PFSK-1 (cell line): Measurements from ENCODE around the gene MAP4K5.

ENCODE experiments used
- POLR2AphosphoS5 ChIP-seq: IDR thresholded peaks from 2 replicates; pipeline ENCODE4 v1.6.1; 2012; ENCODE audit warnings: low read depth, mild to moderate bottlenecking, control low read depth, low read length, moderate library complexity
- SIN3A ChIP-seq: IDR thresholded peaks from 2 replicates; pipeline ENCODE4 v1.6.1; 2012; ENCODE audit warnings: mild to moderate bottlenecking, low read length, moderate library complexity, borderline replicate concordance; ENCODE audit not compliant: insufficient read depth
- TAF1 ChIP-seq: IDR thresholded peaks from 2 replicates; pipeline ENCODE4 v1.6.1; 2012; ENCODE audit warnings: low read length, control low read depth, borderline replicate concordance; ENCODE audit not compliant: insufficient read depth
- TF ChIP-seq, protein P1 (sequence below), 2 experiments: IDR thresholded peaks; 2 replicates each; pipeline versions ENCODE4 v1.6.1 to v1.8.0; 2011 to 2012; ENCODE audit warnings: low read depth in 2 of 2, low read length in 2 of 2, control low read depth in 1 of 2, inconsistent platforms in 1 of 2, mild to moderate bottlenecking in 1 of 2, moderate library complexity in 1 of 2; ENCODE audit not compliant: insufficient read depth in 1 of 2

DNA sequence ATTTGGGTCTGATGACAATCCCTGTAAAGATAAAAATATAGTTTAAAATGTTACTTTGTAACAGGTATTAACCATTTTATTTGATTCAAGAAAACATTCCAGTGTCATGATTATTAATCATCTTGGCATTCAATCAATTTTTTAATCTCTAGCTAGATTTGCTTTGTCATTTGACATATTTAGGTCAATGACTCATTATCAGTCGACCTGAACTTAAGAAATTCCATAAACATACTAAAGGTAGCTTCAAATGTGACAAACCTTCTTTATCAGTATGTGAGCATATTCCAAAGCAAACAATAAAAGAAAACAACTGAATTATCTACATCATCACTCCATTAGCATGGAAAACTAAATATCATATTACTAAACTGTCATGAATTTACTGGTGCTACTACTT is 84.9 kb downstream of the MAP4K5 start:
- TF ChIP-seq, protein P1, sequence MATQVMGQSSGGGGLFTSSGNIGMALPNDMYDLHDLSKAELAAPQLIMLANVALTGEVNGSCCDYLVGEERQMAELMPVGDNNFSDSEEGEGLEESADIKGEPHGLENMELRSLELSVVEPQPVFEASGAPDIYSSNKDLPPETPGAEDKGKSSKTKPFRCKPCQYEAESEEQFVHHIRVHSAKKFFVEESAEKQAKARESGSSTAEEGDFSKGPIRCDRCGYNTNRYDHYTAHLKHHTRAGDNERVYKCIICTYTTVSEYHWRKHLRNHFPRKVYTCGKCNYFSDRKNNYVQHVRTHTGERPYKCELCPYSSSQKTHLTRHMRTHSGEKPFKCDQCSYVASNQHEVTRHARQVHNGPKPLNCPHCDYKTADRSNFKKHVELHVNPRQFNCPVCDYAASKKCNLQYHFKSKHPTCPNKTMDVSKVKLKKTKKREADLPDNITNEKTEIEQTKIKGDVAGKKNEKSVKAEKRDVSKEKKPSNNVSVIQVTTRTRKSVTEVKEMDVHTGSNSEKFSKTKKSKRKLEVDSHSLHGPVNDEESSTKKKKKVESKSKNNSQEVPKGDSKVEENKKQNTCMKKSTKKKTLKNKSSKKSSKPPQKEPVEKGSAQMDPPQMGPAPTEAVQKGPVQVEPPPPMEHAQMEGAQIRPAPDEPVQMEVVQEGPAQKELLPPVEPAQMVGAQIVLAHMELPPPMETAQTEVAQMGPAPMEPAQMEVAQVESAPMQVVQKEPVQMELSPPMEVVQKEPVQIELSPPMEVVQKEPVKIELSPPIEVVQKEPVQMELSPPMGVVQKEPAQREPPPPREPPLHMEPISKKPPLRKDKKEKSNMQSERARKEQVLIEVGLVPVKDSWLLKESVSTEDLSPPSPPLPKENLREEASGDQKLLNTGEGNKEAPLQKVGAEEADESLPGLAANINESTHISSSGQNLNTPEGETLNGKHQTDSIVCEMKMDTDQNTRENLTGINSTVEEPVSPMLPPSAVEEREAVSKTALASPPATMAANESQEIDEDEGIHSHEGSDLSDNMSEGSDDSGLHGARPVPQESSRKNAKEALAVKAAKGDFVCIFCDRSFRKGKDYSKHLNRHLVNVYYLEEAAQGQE (IDR thresholded peaks at IDR 0.05; ENCODE audit: insufficient read depth in 1 of 2, low read depth in 2 of 2, low read length in 2 of 2): no peak
- no peak for TF ChIP-seq POLR2AphosphoS5
- no peak for TF ChIP-seq TAF1
- TF ChIP-seq SIN3A: no peak
